Neural cell (in vitro differentiated cells): Measurements from ENCODE around the gene LLGL2. TPM values are rescaled to one million over a fixed set of nuclear protein-coding genes. Genes with fewer than 3 reads are reported as not detected.

Experiments used
- H2AFZ ChIP-seq: fragments of 200-600, 300-800 bp; sonication (generic), shearing (Covaris generic); 2 replicates; pipeline ENCODE4 v1.6.0; 2014; ENCODE audit warnings: low read depth, mild to moderate bottlenecking, antibody characterized with exemption, low read length, moderate library complexity
- H3F3A ChIP-seq: fragments of 200-600 bp; shearing (Covaris generic); 2 replicates; pipeline ENCODE4 v1.6.1; 2016; ENCODE audit warnings: mild to moderate bottlenecking, moderate library complexity, mixed read lengths, antibody characterized with exemption, low read length; ENCODE audit not compliant: insufficient read depth, poor library complexity, severe bottlenecking
- H3K27ac ChIP-seq: fragments of 200-600, 300-800 bp; sonication (generic), shearing (Covaris generic); 2 replicates; pipeline ENCODE4 v1.5.1; 2014; ENCODE audit warnings: mild to moderate bottlenecking, low read length, moderate library complexity
- H3K27me3 ChIP-seq: fragments of 300-800, 200-600 bp; sonication (generic), shearing (Covaris generic); 2 replicates; pipeline ENCODE4 v1.6.0; 2014; ENCODE audit warnings: mild to moderate bottlenecking, low read depth, low read length, moderate library complexity; ENCODE audit not compliant: insufficient read depth
- H3K36me3 ChIP-seq: fragments of 300-800, 200-600 bp; sonication (generic), shearing (Covaris generic); 2 replicates; pipeline ENCODE4 v1.5.1; 2014; ENCODE audit warnings: mild to moderate bottlenecking, antibody characterized with exemption, low read length, moderate library complexity; ENCODE audit not compliant: insufficient read depth
- H3K4me2 ChIP-seq: fragments of 300-800, 200-600 bp; sonication (generic), shearing (Covaris generic); 2 replicates; pipeline ENCODE4 v1.6.0; 2014; ENCODE audit warnings: mild to moderate bottlenecking, low read length
- H3K4me3 ChIP-seq: fragments of 300-800, 200-600 bp; sonication (generic), shearing (Covaris generic); 2 replicates; pipeline ENCODE4 v1.5.1; 2014; ENCODE audit warnings: mild to moderate bottlenecking, low read length, moderate library complexity
- H3K79me2 ChIP-seq: fragments of 200-600 bp; shearing (Covaris generic); replicated peaks from 2 replicates; pipeline ENCODE4 v1.6.0; 2014; ENCODE audit warnings: mild to moderate bottlenecking, low read length, moderate library complexity; ENCODE audit not compliant: insufficient read depth
- H3K9ac ChIP-seq: fragments of 300-800, 200-600 bp; sonication (generic), shearing (Covaris generic); 2 replicates; pipeline ENCODE4 v1.6.1; 2016; ENCODE audit warnings: mild to moderate bottlenecking, low read length, mixed read lengths
- H3K9me2 ChIP-seq: fragments of 200-600 bp; shearing (Covaris generic); 2 replicates; pipeline ENCODE4 v1.6.1; 2016; ENCODE audit warnings: mild to moderate bottlenecking, low read length, mixed read lengths; ENCODE audit not compliant: insufficient read depth
- H3K9me3 ChIP-seq: fragments of 200-600, 300-800 bp; sonication (generic), shearing (Covaris generic); 2 replicates; pipeline ENCODE4 v1.6.1; 2016; ENCODE audit warnings: mild to moderate bottlenecking, mixed run types, low read length, moderate library complexity, mixed read lengths
- H4K20me1 ChIP-seq: fragments of 200-600 bp; shearing (Covaris generic); 2 replicates; pipeline ENCODE4 v1.6.1; 2016; ENCODE audit warnings: mild to moderate bottlenecking, mixed run types; ENCODE audit not compliant: insufficient read depth
- CTCF ChIP-seq: fragments of 450-650 bp; IDR thresholded peaks from 2 replicates; pipeline ENCODE4 v1.5.1; 2014; ENCODE audit warnings: antibody characterized with exemption, mild to moderate bottlenecking, moderate library complexity; ENCODE audit not compliant: poor library complexity, severe bottlenecking
- EP300 ChIP-seq: fragments of 450-650 bp; conservative IDR thresholded peaks from 2 replicates; pipeline ENCODE4 v1.6.1; 2014; ENCODE audit warnings: antibody characterized with exemption, mild to moderate bottlenecking, moderate library complexity; ENCODE audit not compliant: poor library complexity, severe bottlenecking
- EZH2 ChIP-seq: fragments of 200-600, 300-800 bp; shearing (Covaris generic), sonication (generic); IDR thresholded peaks from 2 replicates; pipeline ENCODE4 v1.6.1; 2014; ENCODE audit warnings: antibody characterized with exemption, low read length, borderline replicate concordance, mild to moderate bottlenecking; ENCODE audit not compliant: insufficient read depth, poor library complexity, severe bottlenecking
- MXI1 ChIP-seq: fragments of 450-650 bp; conservative IDR thresholded peaks from 2 replicates; pipeline ENCODE4 v1.6.1; 2014; ENCODE audit warnings: antibody characterized with exemption, mild to moderate bottlenecking; ENCODE audit not compliant: poor library complexity, severe bottlenecking
- POLR2AphosphoS5 ChIP-seq: IDR thresholded peaks from 2 replicates; pipeline ENCODE4 v1.6.1; 2012
- RAD21 ChIP-seq: fragments of 450-650 bp; conservative IDR thresholded peaks from 2 replicates; pipeline ENCODE4 v1.6.1; 2014; ENCODE audit warnings: antibody characterized with exemption, mild to moderate bottlenecking, moderate library complexity
- REST ChIP-seq: IDR thresholded peaks from 2 replicates; pipeline ENCODE4 v1.6.1; 2012; ENCODE audit warnings: borderline replicate concordance
- SMC3 ChIP-seq: fragments of 450-650 bp; conservative IDR thresholded peaks from 2 replicates; pipeline ENCODE4 v1.6.1; 2014; ENCODE audit warnings: antibody characterized with exemption, mild to moderate bottlenecking, moderate library complexity; ENCODE audit not compliant: poor library complexity
- TAF1 ChIP-seq: IDR thresholded peaks from 2 replicates; pipeline ENCODE4 v1.6.1; 2012; ENCODE audit warnings: low read depth
- polyA plus RNA-seq: library from polyadenylated mRNA; depleted of rRNA; stranded (reverse); fragments of >200 nt; gene quantifications from 2 replicates; pipeline ENCODE4 v1.2.3, GENCODE V29; 2014

The LLGL2 gene
- polyA plus RNA-seq, 1 donor from 2014 or later: 0.95 TPM

- H3K4me2 ChIP-seq: no peak overlapping the region
- TF ChIP-seq RAD21 (no peak), SMC3 (no peak), REST (no peak), EZH2 (no peak), POLR2AphosphoS5 (no peak), MXI1 (no peak), EP300 (no peak)
- H3K9ac ChIP-seq: no peak overlapping the region
- no peak overlapping the region for H3K27ac ChIP-seq
- H2AFZ ChIP-seq: no peak overlapping the region
- H3K4me3 ChIP-seq: no peak overlapping the region
- H3F3A ChIP-seq: no peaks in the 10 kb centered on the region
- H3K27me3 ChIP-seq: peaks cover 2% of the 10 kb centered on the region
- H3K9me3 ChIP-seq: no peaks in the 10 kb centered on the region
- no peaks in the 10 kb centered on the region for H3K79me2 ChIP-seq
- no peaks in the 10 kb centered on the region for H3K36me3 ChIP-seq
- no peaks in the 10 kb centered on the region for H4K20me1 ChIP-seq
- no peaks in the 10 kb centered on the region for H3K9me2 ChIP-seq
These were observed 69.2 kb downstream of the LLGL2 start for GRCh38 chr17:75594499-75595283.

DNA sequence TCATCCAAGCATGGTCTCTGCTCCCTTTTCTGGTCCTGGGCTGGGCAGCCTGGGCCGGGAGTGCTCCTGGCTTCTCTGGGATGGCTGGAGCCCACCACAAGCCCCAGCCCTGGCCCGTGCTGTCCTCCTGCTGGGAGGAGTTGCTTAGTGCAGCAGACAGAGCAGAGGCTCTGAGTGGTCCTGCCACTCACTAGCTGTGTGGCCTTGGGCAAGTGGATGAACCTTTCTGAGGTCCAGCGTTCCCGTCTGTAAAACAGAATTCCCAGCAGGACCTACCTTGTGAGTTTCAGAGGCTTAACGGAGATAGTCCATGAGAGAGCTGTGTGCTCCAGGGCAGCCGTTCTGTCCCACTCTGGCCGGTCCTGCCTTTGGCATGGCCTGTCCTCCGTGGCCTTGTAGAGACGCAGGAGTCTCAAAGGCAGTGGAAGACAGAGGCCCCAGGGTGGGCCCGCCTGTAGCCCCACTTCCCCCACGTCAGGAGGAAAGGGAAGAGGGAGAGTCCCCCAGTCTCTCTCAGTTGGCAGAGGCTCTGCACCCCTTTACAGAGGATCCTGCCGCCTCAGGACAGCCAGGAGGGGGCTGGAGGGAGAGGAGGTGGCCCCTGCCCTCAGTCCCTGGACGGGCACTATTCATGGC, 69.9 kb downstream of the LLGL2 start:
- Histone ChIP-seq H3K4me3 (no peak overlapping the region), H3K9ac (no peak overlapping the region), H3F3A (no peaks in the 10 kb centered on the region), H3K27ac (no peak overlapping the region), H3K9me2 (no peaks in the 10 kb centered on the region), H2AFZ (no peak overlapping the region), H4K20me1 (no peaks in the 10 kb centered on the region), H3K4me2 (no peak overlapping the region), H3K79me2 (no peaks in the 10 kb centered on the region), H3K36me3 (no peaks in the 10 kb centered on the region), H3K27me3 (no peaks in the 10 kb centered on the region), H3K9me3 (no peaks in the 10 kb centered on the region)
- TF ChIP-seq CTCF: no peak
- TF ChIP-seq TAF1: no peak
